Heart left ventricle (tissue), 16 donors: ENCODE measurements around the gene MITF. TPM values are rescaled to one million over a fixed set of nuclear protein-coding genes. Genes with fewer than 3 reads are reported as not detected.

Source experiments
- ATAC-seq, 4 donors: fragments of 200-7000 bp; cut with Tn5 transposase; one replicate each; pipeline ENCODE4 v1.9.1; 2020 to 2022; ENCODE audit warnings: moderate library complexity in 4 of 4, mild to moderate bottlenecking in 3 of 4, moderate number of reproducible peaks in 1 of 4
- DNase-seq, 5 donors: peaks; one replicate each; pipeline ENCODE4 v3.0.0-alpha.2; 2020
- H3K27ac ChIP-seq, 12 donors: fragments of 200-600 bp; sonication (generic) in 4 of 12; one replicate each; pipeline versions ENCODE4 v1.5.0 to v1.8.0; 2016 to 2022; ENCODE audit warnings: mild to moderate bottlenecking in 2 of 12
- H3K27me3 ChIP-seq, 9 donors: fragments of 200-600 bp; sonication (generic) in 2 of 9; one replicate each; pipeline versions ENCODE4 v1.5.1 to v1.8.0; 2016 to 2022; ENCODE audit warnings: mild to moderate bottlenecking in 3 of 9
- H3K36me3 ChIP-seq, 9 donors: fragments of 200-600 bp; sonication (generic) in 2 of 9; one replicate each; pipeline versions ENCODE4 v1.5.0 to v1.8.0; 2018 to 2022; ENCODE audit warnings: mild to moderate bottlenecking in 2 of 9
- H3K4me1 ChIP-seq, 12 donors: fragments of 200-600 bp; sonication (generic) in 4 of 12; one replicate each; pipeline versions ENCODE4 v1.5.0 to v1.8.0; 2016 to 2022; ENCODE audit warnings: mild to moderate bottlenecking in 3 of 12
- H3K4me3 ChIP-seq, 12 donors: fragments of 200-600 bp; sonication (generic) in 4 of 12; one replicate each; pipeline versions ENCODE4 v1.5.0 to v1.8.0; 2017 to 2022; ENCODE audit warnings: mild to moderate bottlenecking in 9 of 12, moderate library complexity in 4 of 12
- H3K9me3 ChIP-seq, 12 donors: fragments of 200-600 bp; sonication (generic) in 4 of 12; one replicate each; pipeline versions ENCODE4 v1.5.0 to v1.8.0; 2016 to 2022; ENCODE audit warnings: mild to moderate bottlenecking in 1 of 12
- POLR2A ChIP-seq, 2 donors: fragments of 450-650 bp; IDR thresholded peaks; one replicate each; pipeline ENCODE4 v1.6.1; 2017; ENCODE audit warnings: antibody characterized with exemption in 2 of 2, mild to moderate bottlenecking in 2 of 2, moderate library complexity in 2 of 2
- WGBS, 4 donors: extraction: QIAGEN DNeasy Blood & Tissue Kit in 2 of 4; methylation state at CpG; one replicate each; pipeline versions ENCODE4 v1.1.5 to v1.1.7; 2013 to 2018; 5-methylcytosine and 5-hydroxymethylcytosine counted together
- intact Hi-C, 10 donors: fragments of 100-400 bp; cut with DNase I; formaldehyde crosslinking; loops; one replicate each; pipeline versions ENCODE4 v1.11.1 to v1.14.2; 2022
- polyA plus RNA-seq, 2 donors: library from polyadenylated mRNA; stranded (reverse); fragments of 200-250 nt; gene quantifications; one replicate each; pipeline ENCODE4 v1.2.3, GENCODE V29; 2013
- total RNA-seq, 9 donors: library from RNA; depleted of rRNA in 2 of 9; stranded (reverse); fragments of >200 nt in 2 of 9; fragmentation: NEBNext Ultra II Directional in 3 of 9; extraction: Animal tissue kit (Norgen Biotek cat#: 25700) in 3 of 9; gene quantifications; one replicate each; pipeline versions ENCODE4 v1.1.0 to v1.2.4, GENCODE V29; 2016 to 2023
- TF ChIP-seq, protein P1 (sequence below), 12 donors: fragments of 200-600 bp; sonication (generic) in 4 of 12; IDR thresholded peaks; one replicate each; pipeline versions ENCODE4 v1.5.0 to v1.8.0; 2018 to 2022; ENCODE audit warnings: antibody characterized with exemption in 12 of 12, mild to moderate bottlenecking in 5 of 12
- donor health status: ischemic (EF 13 %, LVEDD 7.1; RV severe dilation, severe dysfunction).
- donor health status: healthy with polysubstance abuse.
- donor health status: DM: no; HTN: yes; CAD: no.
- donor health status: DM: no; HTN: no; CAD: no.
- donor health status: ischemic (EF 25% LVEDD 6.9; RV normal size, moderate dysfunction).
- donor health status: ischemic (EF 25% LVEDD 5.7; RV mildly dilated, moderate dysfunction).
- donor health status: healthy.
- donor health status: DM: yes; HTN: yes; CAD: no.
- donor health status: ischemic (EF 35%, LVEDD 5.7; RV mildly dilated, moderate dysfunction).
- donor health status: nonischemic (EF 11% LVEDD 7.7; RV severe dilation, severe dysfunction).
- donor health status: DM: yes; HTN: yes; CAD: no.
- donor health status: PGD.
- donor health status: ischemic (EF 29% LVEDD 5.4; RV normal size, mild dysfunction).
- donor health status: nonischemic (EF 23%, LVEDD 6.1; RV moderate dilation, normal function).

Gene MITF
- total and polyA plus RNA-seq, 11 donors, result 17.9 to 114 (median 81.1) TPM

DNA sequence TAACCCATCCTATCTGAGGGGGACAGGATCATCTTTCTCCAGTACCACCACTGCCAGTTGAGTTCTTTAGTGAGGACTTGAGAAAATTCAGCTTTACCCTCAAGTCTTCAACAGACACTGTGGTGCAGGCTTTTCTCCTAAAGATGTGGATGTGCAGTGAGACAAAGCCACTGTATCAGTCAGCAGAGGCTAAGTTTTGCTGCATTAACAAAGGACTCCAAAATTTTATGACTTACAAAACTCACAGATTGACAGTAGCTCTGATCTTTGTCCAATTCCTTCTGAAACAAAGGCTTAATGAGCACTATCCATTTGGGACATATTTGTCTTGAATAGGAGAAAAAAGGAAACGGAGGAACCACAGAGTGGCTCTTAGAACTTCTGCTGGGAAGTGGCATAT lies 87.9 kb downstream of the MITF start:
- no peak for DNase-seq
- H3K9me3 ChIP-seq, result peaks cover 0 to 9% (median 0%) of the 10 kb centered on the region in 12 donors
- H3K4me3 ChIP-seq, result no peak overlapping the region
- intact Hi-C loops, result no loop called here
- H3K36me3 ChIP-seq, result no peaks in the 10 kb centered on the region
- ATAC-seq, result no peak
- WGBS, 4 donors, result 85 to 95% (median 88%) methylated on average over 1 of the region's 1 CpG
- TF ChIP-seq POLR2A (IDR thresholded peaks at IDR 0.05), result no peak
- TF ChIP-seq, protein P1, sequence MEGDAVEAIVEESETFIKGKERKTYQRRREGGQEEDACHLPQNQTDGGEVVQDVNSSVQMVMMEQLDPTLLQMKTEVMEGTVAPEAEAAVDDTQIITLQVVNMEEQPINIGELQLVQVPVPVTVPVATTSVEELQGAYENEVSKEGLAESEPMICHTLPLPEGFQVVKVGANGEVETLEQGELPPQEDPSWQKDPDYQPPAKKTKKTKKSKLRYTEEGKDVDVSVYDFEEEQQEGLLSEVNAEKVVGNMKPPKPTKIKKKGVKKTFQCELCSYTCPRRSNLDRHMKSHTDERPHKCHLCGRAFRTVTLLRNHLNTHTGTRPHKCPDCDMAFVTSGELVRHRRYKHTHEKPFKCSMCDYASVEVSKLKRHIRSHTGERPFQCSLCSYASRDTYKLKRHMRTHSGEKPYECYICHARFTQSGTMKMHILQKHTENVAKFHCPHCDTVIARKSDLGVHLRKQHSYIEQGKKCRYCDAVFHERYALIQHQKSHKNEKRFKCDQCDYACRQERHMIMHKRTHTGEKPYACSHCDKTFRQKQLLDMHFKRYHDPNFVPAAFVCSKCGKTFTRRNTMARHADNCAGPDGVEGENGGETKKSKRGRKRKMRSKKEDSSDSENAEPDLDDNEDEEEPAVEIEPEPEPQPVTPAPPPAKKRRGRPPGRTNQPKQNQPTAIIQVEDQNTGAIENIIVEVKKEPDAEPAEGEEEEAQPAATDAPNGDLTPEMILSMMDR (IDR thresholded peaks at IDR 0.05), result no peak
- peaks cover 0 to 22% (median 9%) of the 10 kb centered on the region in 12 donors for H3K4me1 ChIP-seq
- H3K27ac ChIP-seq, result no peak overlapping the region
- H3K27me3 ChIP-seq, result no peaks in the 10 kb centered on the region

DNA sequence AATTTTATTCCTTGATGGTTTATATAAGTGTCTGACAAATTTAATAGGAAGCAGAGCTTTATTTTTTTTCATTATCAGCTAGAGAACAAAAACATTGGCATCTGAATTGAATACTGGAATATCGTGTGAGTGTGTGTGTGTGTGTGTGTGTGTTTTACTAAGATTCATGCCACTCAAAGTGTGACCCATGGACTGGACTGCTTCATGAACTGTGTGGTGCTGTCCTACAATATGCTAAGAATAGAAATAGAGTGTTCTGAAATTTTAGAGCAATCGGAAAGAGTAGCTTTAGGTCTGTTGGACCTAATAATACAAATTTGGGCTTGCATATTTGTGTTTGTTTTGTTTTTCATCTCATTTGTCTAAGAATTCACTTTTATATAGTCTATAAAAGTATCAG lies 89.6 kb downstream of the MITF start:
- Histone ChIP-seq H3K36me3 (no peaks in the 10 kb centered on the region), H3K27ac (no peak overlapping the region), H3K27me3 (no peaks in the 10 kb centered on the region), H3K9me3 (peaks cover 0 to 9% (median 0%) of the 10 kb centered on the region in 12 donors), H3K4me3 (no peak overlapping the region), H3K4me1 (peaks cover 0 to 16% (median 6%) of the 10 kb centered on the region in 12 donors)
- ATAC-seq (peak in 3 of 4 donors; percentile 36 to 57 (median 53)), DNase-seq (no peak)
- WGBS, 4 donors, result 36 to 57% (median 44%) methylated on average over 2 of the region's 2 CpGs
- intact Hi-C loops, result no loop called here
- no peak for TF ChIP-seq POLR2A (IDR thresholded peaks at IDR 0.05)
- TF ChIP-seq, protein P1 (IDR thresholded peaks at IDR 0.05), result no peak

DNA sequence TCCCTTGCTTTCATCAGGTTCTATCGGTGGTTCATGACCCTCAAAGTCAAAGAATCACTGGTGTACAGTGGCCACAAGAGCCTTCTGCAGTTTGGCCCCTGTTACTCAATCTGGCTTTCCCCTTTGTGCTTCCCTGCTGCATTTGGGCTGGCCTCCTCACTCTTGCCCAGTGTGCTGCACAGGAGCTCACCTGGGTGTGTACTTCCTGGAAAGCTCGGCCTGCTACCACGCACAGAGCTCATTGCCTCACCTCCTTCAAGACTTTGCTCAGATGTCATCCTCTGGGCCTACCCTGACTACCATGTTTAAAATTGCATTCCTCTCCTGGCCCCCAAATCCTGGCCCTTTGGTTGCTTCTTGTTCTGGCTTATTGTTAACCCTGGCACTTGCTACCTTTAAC lies 90.9 kb downstream of the MITF start:
- DNase-seq, result no peak
- TF ChIP-seq, protein P1 (IDR thresholded peaks at IDR 0.05), result no peak
- TF ChIP-seq POLR2A (IDR thresholded peaks at IDR 0.05), result no peak
- no peaks in the 10 kb centered on the region for H3K36me3 ChIP-seq
- peak in 1 of 4 donors; percentile 22 for ATAC-seq
- 70 to 81% (median 77%) methylated on average over 3 of the region's 3 CpGs for WGBS, 4 donors
- peaks cover 0 to 10% (median 0%) of the 10 kb centered on the region in 12 donors for H3K9me3 ChIP-seq
- H3K4me3 ChIP-seq, result no peak overlapping the region
- no peak overlapping the region for H3K27ac ChIP-seq
- peaks cover 0 to 16% (median 3%) of the 10 kb centered on the region in 12 donors for H3K4me1 ChIP-seq
- intact Hi-C loops, result no loop called here
- no peaks in the 10 kb centered on the region for H3K27me3 ChIP-seq

DNA sequence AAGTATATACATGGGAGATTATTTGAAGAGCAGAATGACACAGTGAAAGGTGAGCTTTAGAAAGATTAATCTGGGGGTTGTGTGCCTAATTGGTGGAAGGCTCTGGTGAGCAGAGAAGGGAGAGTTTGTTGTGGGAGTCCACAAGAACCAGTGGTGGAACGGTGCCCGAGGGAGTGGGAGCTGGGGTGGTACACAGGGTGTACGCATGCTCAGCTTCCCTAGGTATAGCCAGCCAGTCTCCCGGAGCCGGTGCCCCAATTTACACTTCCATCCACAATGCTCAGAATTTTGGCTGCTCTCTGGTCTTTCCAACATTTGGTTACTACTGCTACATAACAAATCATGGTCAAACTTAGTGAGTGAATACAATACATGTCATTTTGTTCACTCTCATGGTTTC lies 92.5 kb downstream of the MITF start:
- intact Hi-C loops, result no loop called here
- no peaks in the 10 kb centered on the region for H3K27me3 ChIP-seq
- no peak for DNase-seq
- WGBS, 4 donors, result 74 to 99% (median 85%) methylated on average over 5 of the region's 5 CpGs
- peak in 1 of 4 donors; percentile 31 for ATAC-seq
- peaks cover 0 to 21% (median 0%) of the 10 kb centered on the region in 12 donors for H3K9me3 ChIP-seq
- H3K4me1 ChIP-seq, result peaks cover 0 to 19% (median 5%) of the 10 kb centered on the region in 12 donors
- no peak for TF ChIP-seq POLR2A (IDR thresholded peaks at IDR 0.05)
- TF ChIP-seq, protein P1 (IDR thresholded peaks at IDR 0.05), result no peak
- H3K36me3 ChIP-seq, result no peaks in the 10 kb centered on the region
- no peak overlapping the region for H3K4me3 ChIP-seq
- no peak overlapping the region for H3K27ac ChIP-seq
